ENCODE measurements around the gene STK24.

The STK24 gene

GRCh38 chr13:98549728-98550317 lies 27.1 kb downstream of the STK24 start:
- no peak for DNase-seq

- no peak for DNase-seq
Observed at GRCh38 chr13:98549006-98549727, 27.7 kb downstream of the STK24 start.

GRCh38 chr13:98548230-98548629 lies 28.7 kb downstream of the STK24 start:
- no peak for DNase-seq

GRCh38 chr13:98547455-98547854 lies 29.5 kb downstream of the STK24 start:
- DNase-seq = no peak

GRCh38 chr13:98546402-98546801 lies 30.5 kb downstream of the STK24 start:
- no peak for DNase-seq

GRCh38 chr13:98544104-98544710 lies 32.7 kb downstream of the STK24 start:
- no peak for DNase-seq

GRCh38 chr13:98543378-98544103 lies 33.4 kb downstream of the STK24 start:
- DNase-seq = no peak

GRCh38 chr13:98542568-98543377 lies 34.1 kb downstream of the STK24 start:
- no peak for DNase-seq

GRCh38 chr13:98541701-98542203 lies 35.2 kb downstream of the STK24 start:
- no peak for DNase-seq

- DNase-seq = no peak
Observed at GRCh38 chr13:98541191-98541590, 35.7 kb downstream of the STK24 start.

GRCh38 chr13:98540476-98540875 lies 36.4 kb downstream of the STK24 start:
- no peak for DNase-seq

- DNase-seq = no peak
Observed at GRCh38 chr13:98539666-98540065, 37.2 kb downstream of the STK24 start.

- no peak for DNase-seq
Observed at GRCh38 chr13:98538876-98539275, 38.0 kb downstream of the STK24 start.

GRCh38 chr13:98537740-98538139 lies 39.2 kb downstream of the STK24 start:
- DNase-seq = no peak

GRCh38 chr13:98537306-98537705 lies 39.6 kb downstream of the STK24 start:
- no peak for DNase-seq

- DNase-seq = no peak
Observed at GRCh38 chr13:98536729-98537128, 40.2 kb downstream of the STK24 start.

GRCh38 chr13:98535501-98536354 lies 41.2 kb downstream of the STK24 start:
- DNase-seq = no peak

- no peak for DNase-seq
Observed at GRCh38 chr13:98534821-98535220, 42.1 kb downstream of the STK24 start.

GRCh38 chr13:98533912-98534311 lies 43.0 kb downstream of the STK24 start:
- DNase-seq = no peak

GRCh38 chr13:98532254-98532653 lies 44.7 kb downstream of the STK24 start:
- DNase-seq = no peak

GRCh38 chr13:98530217-98530616 lies 46.7 kb downstream of the STK24 start:
- no peak for DNase-seq

GRCh38 chr13:98529171-98529570 lies 47.7 kb downstream of the STK24 start:
- no peak for DNase-seq

Data from NCI-H510A (cell line).